Aorta (tissue), 5 donors: ENCODE measurements around the gene CRYGN. TPM values are rescaled to one million over a fixed set of nuclear protein-coding genes. Genes with fewer than 3 reads are reported as not detected.

Experiments used
- ATAC-seq: fragments of 200-7000 bp; cut with Tn5 transposase; one replicate; pipeline ENCODE4 v1.9.1; 2022; ENCODE audit warnings: moderate library complexity; ENCODE audit not compliant: low FRiP score
- DNase-seq, 2 donors: peaks; one replicate each; pipeline ENCODE4 v3.0.0-alpha.2; 2020
- H3K27ac ChIP-seq, 2 donors: one replicate each; pipeline ENCODE4 v1.5.1; 2013; ENCODE audit warnings: low read length in 2 of 2, mild to moderate bottlenecking in 2 of 2, moderate library complexity in 2 of 2, control low read depth in 1 of 2, inconsistent platforms in 1 of 2, low read depth in 1 of 2
- H3K27me3 ChIP-seq, 2 donors: one replicate each; pipeline ENCODE4 v1.6.1; 2013; ENCODE audit warnings: control low read depth in 1 of 2, low read length in 1 of 2, mild to moderate bottlenecking in 1 of 2, moderate library complexity in 1 of 2; ENCODE audit not compliant: insufficient read depth in 2 of 2, control insufficient read depth in 1 of 2
- H3K36me3 ChIP-seq, 2 donors: one replicate each; pipeline ENCODE4 v1.6.1; 2013; ENCODE audit warnings: control low read depth in 1 of 2, low read length in 1 of 2, mild to moderate bottlenecking in 1 of 2; ENCODE audit not compliant: insufficient read depth in 2 of 2, control insufficient read depth in 1 of 2
- H3K4me1 ChIP-seq, 2 donors: one replicate each; pipeline ENCODE4 v1.6.1; 2013; ENCODE audit warnings: low read length in 2 of 2, control low read depth in 1 of 2, mild to moderate bottlenecking in 1 of 2, moderate library complexity in 1 of 2; ENCODE audit not compliant: insufficient read depth in 2 of 2, control insufficient read depth in 1 of 2
- H3K4me3 ChIP-seq, 2 donors: one replicate each; pipeline ENCODE4 v1.5.1; 2013; ENCODE audit warnings: low read length in 2 of 2, control low read depth in 1 of 2, mild to moderate bottlenecking in 1 of 2
- H3K9me3 ChIP-seq: one replicate; pipeline ENCODE4 v1.6.1; 2013; ENCODE audit warnings: mild to moderate bottlenecking, low read length; ENCODE audit not compliant: control insufficient read depth
- WGBS, 2 donors: extraction: QIAGEN DNeasy Blood & Tissue Kit; methylation state at CpG; one replicate each; pipeline ENCODE4 v1.1.7; 2013; 5-methylcytosine and 5-hydroxymethylcytosine counted together
- intact Hi-C, 2 donors: fragments of 100-400 bp; cut with DNase I; formaldehyde crosslinking; loops; one replicate each; pipeline versions ENCODE4 v1.14.2 to v1.15.0; 2022
- polyA plus RNA-seq, 2 donors: library from polyadenylated mRNA; stranded (reverse); fragments of 200-250 nt; gene quantifications; one replicate each; pipeline ENCODE4 v1.2.3, GENCODE V29; 2013
- total RNA-seq, 2 donors: library from RNA; stranded (reverse); fragmentation: NEBNext Ultra II Directional; extraction: Animal tissue kit (Norgen Biotek cat#: 25700); gene quantifications; one replicate each; pipeline ENCODE4 v1.2.1, GENCODE V29; 2021
- donor health status: healthy with polysubstance abuse.
- donor health status: Bipolar disorder and iron deficiency.
- donor health status: DM: no; HTN: no; CAD: no.
- donor health status: DM: no; HTN: no; CAD: no.
- donor health status: DM: yes; HTN: yes; CAD: no.

CRYGN gene
- total and polyA plus RNA-seq, 4 donors = 0.56 to 1.7 (median 1.1) TPM

GRCh38 chr7:151394076-151395035, 45.6 kb downstream of the CRYGN start:
- no peaks in the 10 kb centered on the region for H3K4me1 ChIP-seq
- no peaks in the 10 kb centered on the region for H3K27me3 ChIP-seq
- ATAC-seq = no peak
- intact Hi-C loops = no loop called here
- WGBS, 2 donors = 93 to 94% methylated on average over 35 of the region's 35 CpGs
- H3K27ac ChIP-seq = no peak overlapping the region
- H3K4me3 ChIP-seq = no peak overlapping the region
- H3K9me3 ChIP-seq = no peaks in the 10 kb centered on the region
- peak in 1 of 2 donors; percentile 26 for DNase-seq
- H3K36me3 ChIP-seq = no peaks in the 10 kb centered on the region

- DNase-seq (peak in 1 of 2 donors; percentile 38), ATAC-seq (no peak)
- no peaks in the 10 kb centered on the region for H3K27me3 ChIP-seq
- H3K27ac ChIP-seq = no peak overlapping the region
- H3K4me1 ChIP-seq = no peaks in the 10 kb centered on the region
- no peaks in the 10 kb centered on the region for H3K36me3 ChIP-seq
- H3K9me3 ChIP-seq = no peaks in the 10 kb centered on the region
- H3K4me3 ChIP-seq = no peak overlapping the region
- intact Hi-C loops = no loop called here
- WGBS, 2 donors = 87% methylated on average over 31 of the region's 31 CpGs
Observed at GRCh38 chr7:151393031-151393977, 46.6 kb downstream of the CRYGN start.

GRCh38 chr7:151392426-151392825, 47.5 kb downstream of the CRYGN start:
- Histone ChIP-seq H3K4me3 (no peak overlapping the region), H3K27ac (no peak overlapping the region), H3K27me3 (no peaks in the 10 kb centered on the region), H3K4me1 (no peaks in the 10 kb centered on the region), H3K36me3 (no peaks in the 10 kb centered on the region), H3K9me3 (no peaks in the 10 kb centered on the region)
- WGBS, 2 donors = 88 to 92% methylated on average over 13 of the region's 13 CpGs
- no peak for ATAC-seq
- intact Hi-C loops = no loop called here
- DNase-seq = peak in 1 of 2 donors; percentile 41

DNA sequence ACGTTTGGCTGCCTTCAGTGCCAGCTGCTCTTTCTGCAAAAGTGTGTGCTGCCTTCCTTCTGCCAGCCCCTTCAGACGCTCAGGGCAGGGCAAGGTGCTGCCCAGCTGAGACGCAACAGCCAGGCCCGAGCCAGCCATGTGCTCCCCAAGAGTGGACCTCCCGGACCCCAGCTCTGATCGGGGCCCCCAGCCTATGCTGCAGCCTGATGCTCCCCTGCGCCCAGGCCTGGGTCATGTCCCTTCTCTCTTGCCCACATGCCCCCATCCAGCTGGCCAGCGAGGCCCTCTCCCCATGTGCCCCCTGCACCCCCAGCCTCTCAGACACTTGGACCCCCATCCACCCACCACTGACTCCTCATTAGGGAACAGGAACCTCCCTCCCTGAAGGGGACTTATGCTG, 47.9 kb downstream of the CRYGN start:
- Histone ChIP-seq H3K27ac (no peak overlapping the region), H3K9me3 (no peaks in the 10 kb centered on the region), H3K4me1 (no peaks in the 10 kb centered on the region), H3K4me3 (no peak overlapping the region), H3K36me3 (no peaks in the 10 kb centered on the region), H3K27me3 (no peaks in the 10 kb centered on the region)
- whole genome bisulfite sequencing, 2 donors = 88 to 92% methylated on average over 8 of the region's 8 CpGs
- DNase-seq = peak in 1 of 2 donors; percentile 42
- no peak for ATAC-seq
- intact Hi-C loops = no loop called here

GRCh38 chr7:151391358-151391730, 48.6 kb downstream of the CRYGN start:
- no peak for ATAC-seq
- H3K27me3 ChIP-seq = no peaks in the 10 kb centered on the region
- H3K36me3 ChIP-seq = no peaks in the 10 kb centered on the region
- no peak overlapping the region for H3K27ac ChIP-seq
- H3K4me1 ChIP-seq = no peaks in the 10 kb centered on the region
- peak in 1 of 2 donors; percentile 26 for DNase-seq
- no peaks in the 10 kb centered on the region for H3K9me3 ChIP-seq
- WGBS, 2 donors = 89 to 97% methylated on average over 9 of the region's 9 CpGs
- intact Hi-C loops = no loop called here
- H3K4me3 ChIP-seq = no peak overlapping the region

- ATAC-seq (no peak), DNase-seq (peak in 1 of 2 donors; percentile 22)
- intact Hi-C loops = no loop called here
- Histone ChIP-seq H3K27ac (no peak overlapping the region), H3K27me3 (no peaks in the 10 kb centered on the region), H3K4me1 (no peaks in the 10 kb centered on the region), H3K36me3 (no peaks in the 10 kb centered on the region), H3K4me3 (no peak overlapping the region), H3K9me3 (no peaks in the 10 kb centered on the region)
- 89 to 90% methylated on average over 25 of the region's 25 CpGs for WGBS, 2 donors
Observed at GRCh38 chr7:151390598-151391357, 49.2 kb downstream of the CRYGN start.

- intact Hi-C loops = loop anchor here in 1 of 2 donors (5.0 kb wide), 1 partner anchor 32 kb away; no protein-coding TSS in a partner anchor
- H3K27ac ChIP-seq = no peak overlapping the region
- ATAC-seq (no peak), DNase-seq (peak in 1 of 2 donors; percentile 34)
- H3K27me3 ChIP-seq = no peaks in the 10 kb centered on the region
- no peaks in the 10 kb centered on the region for H3K36me3 ChIP-seq
- no peak overlapping the region for H3K4me3 ChIP-seq
- H3K9me3 ChIP-seq = no peaks in the 10 kb centered on the region
- H3K4me1 ChIP-seq = no peaks in the 10 kb centered on the region
- WGBS, 2 donors = 93 to 95% methylated on average over 24 of the region's 24 CpGs
Observed at GRCh38 chr7:151389768-151390597, 50.0 kb downstream of the CRYGN start.
